ENCODE measurements around the gene DEFB112.

Gene DEFB112, protein sequence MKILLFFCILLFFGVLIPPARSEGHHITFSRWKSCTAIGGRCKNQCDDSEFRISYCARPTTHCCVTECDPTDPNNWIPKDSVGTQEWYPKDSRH

DNA sequence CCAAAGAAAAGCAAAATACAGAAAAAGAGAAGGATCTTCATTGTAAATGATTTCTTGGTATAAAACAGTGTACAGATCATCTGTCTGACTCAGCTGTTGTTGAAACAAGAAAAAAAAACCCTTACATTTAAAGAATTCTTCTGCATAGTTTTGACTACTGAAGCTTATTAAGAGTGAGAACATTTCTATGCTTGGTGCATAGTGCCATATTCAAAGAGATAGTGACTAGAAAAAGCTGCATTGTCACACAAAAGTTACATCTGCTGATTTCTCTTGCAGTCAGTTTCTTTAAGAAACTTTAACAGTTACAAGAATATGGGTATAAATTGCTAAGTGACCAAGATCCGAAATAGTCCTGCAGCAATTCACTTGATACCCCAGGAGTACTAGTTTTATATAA, at the start of gene DEFB112:
DEFB112 (minus strand) TSS at position 101 of the 400 bp plus-strand sequence; CDS start at position 41, 60 bp downstream.
- TF ChIP-seq POLR2AphosphoS5 (IDR thresholded peaks at IDR 0.05; ENCODE audit: borderline replicate concordance, low read depth, low read length), result no peak
- no peak for TF ChIP-seq EZH2 (IDR thresholded peaks at IDR 0.05)
- TF ChIP-seq FOXP2 (optimal IDR thresholded peaks at IDR 0.05; ENCODE audit: control extremely low read depth, extremely low read length, insufficient read depth), result no peak
- Histone ChIP-seq H3K36me3 (ENCODE audit: insufficient read depth, low read length) (no peaks in the 10 kb centered on the region), H3K9ac (ENCODE audit: insufficient read length) (no peak within 1 kb of the TSS), H3K4me3 (no peak within 1 kb of the TSS), H3K9me3 (ENCODE audit: low read depth, low read length) (no peaks in the 10 kb centered on the region), H3K27ac (no peak within 1 kb of the TSS)
- no peak for DNase-seq (ENCODE audit: low read depth, low spot score)

DNA sequence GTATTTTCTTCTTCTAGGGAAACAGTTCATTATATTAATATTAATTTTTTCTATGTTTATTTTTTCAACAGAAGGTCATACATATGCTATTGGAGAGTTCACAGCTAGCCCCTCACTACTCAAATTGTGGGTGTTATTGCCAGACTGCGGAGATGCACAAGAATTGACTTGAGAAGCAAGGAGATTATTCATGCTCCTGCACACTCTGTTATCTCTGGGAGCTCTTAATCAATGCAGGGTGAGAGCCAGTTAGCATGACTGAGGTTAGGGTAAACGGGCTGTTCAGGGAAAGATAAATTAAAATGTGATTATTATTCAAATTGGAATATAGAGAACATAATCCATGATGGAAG, 48.9 kb upstream of the DEFB112 start:
- Histone ChIP-seq H3K27ac (no peak overlapping the region), H3K9me3 (ENCODE audit: low read depth, low read length) (no peaks in the 10 kb centered on the region; the same call in 1 of the 2 replicates), H3K4me3 (no peak overlapping the region), H3K9ac (ENCODE audit: insufficient read length) (no peak overlapping the region), H3K36me3 (ENCODE audit: insufficient read depth, low read length) (no peaks in the 10 kb centered on the region)
- TF ChIP-seq FOXP2 (optimal IDR thresholded peaks at IDR 0.05; ENCODE audit: control extremely low read depth, extremely low read length, insufficient read depth), result no peak
- TF ChIP-seq POLR2AphosphoS5 (IDR thresholded peaks at IDR 0.05; ENCODE audit: borderline replicate concordance, low read depth, low read length), result no peak
- TF ChIP-seq EZH2 (IDR thresholded peaks at IDR 0.05), result no peak
- DNase-seq (ENCODE audit: low read depth, low spot score), result no peak

DNA sequence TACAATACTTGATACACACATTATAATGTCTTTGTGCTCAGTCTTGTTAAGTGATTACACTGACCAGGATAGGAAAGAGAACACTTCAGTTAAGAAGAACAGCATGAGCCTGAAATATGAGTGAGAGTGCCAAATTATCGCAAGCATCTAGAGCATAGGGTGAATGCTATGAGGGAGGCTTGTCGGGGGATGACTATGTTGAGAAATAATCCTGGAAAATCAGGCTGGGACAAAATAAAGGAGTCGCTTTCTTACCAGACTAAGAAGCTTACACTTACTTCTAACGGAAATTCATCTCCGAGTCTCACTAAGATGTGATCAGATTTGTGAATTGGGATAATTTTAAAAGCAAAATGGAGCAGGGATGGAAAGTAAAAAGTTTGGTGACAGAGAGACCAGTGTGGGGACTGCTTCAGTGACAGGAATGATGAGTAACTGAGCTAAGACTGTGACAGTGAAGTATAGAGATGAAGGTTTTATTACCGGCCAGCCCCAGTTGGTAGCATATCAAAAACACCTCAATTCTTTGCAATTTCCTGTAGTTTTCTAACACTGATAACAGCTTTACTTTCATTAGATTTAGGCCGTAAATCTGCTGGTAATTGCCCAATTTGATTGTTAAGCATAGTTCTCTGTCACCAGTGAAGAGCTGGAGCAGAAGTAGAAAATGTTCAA, 48.4 kb upstream of the DEFB112 start:
- no peaks in the 10 kb centered on the region; the same call in 1 of the 2 replicates for H3K9me3 ChIP-seq (ENCODE audit: low read depth, low read length)
- 0 out of 2 replicates have a peak overlapping the region, but pooled peaks have one; percentile 7 for H3K27ac ChIP-seq
- H3K9ac ChIP-seq (ENCODE audit: insufficient read length), result no peak overlapping the region
- TF ChIP-seq EZH2 (IDR thresholded peaks at IDR 0.05), result no peak
- TF ChIP-seq FOXP2 (optimal IDR thresholded peaks at IDR 0.05; ENCODE audit: control extremely low read depth, extremely low read length, insufficient read depth), result no peak
- TF ChIP-seq POLR2AphosphoS5 (IDR thresholded peaks at IDR 0.05; ENCODE audit: borderline replicate concordance, low read depth, low read length), result no peak
- H3K36me3 ChIP-seq (ENCODE audit: insufficient read depth, low read length), result no peaks in the 10 kb centered on the region
- H3K4me3 ChIP-seq, result no peak overlapping the region
- no peak for DNase-seq (ENCODE audit: low read depth, low spot score)

DNA sequence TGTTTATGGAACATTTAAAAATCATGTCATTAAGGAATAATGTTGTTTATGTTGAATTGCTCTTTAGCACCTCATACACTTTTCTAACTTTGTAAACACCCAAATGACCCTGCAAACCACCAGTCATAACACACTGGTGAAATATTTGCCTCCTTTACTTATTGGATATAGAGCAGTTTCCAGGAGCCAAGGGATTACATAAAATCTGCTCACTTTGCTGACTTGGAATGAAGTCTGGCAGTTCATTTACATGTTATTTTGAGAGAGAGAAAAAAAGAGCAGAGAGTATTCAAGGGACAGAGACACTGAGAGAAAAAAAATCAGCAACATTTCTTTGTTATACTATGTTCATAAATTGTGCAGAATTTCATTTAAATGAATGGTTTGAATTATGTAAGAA, 46.6 kb upstream of the DEFB112 start:
- no peak for DNase-seq (ENCODE audit: low read depth, low spot score)
- Histone ChIP-seq H3K4me3 (0 out of 2 replicates have a peak overlapping the region, but pooled peaks have one; percentile 3), H3K9ac (ENCODE audit: insufficient read length) (no peak overlapping the region), H3K27ac (no peak overlapping the region), H3K9me3 (ENCODE audit: low read depth, low read length) (no peaks in the 10 kb centered on the region), H3K36me3 (ENCODE audit: insufficient read depth, low read length) (no peaks in the 10 kb centered on the region)
- TF ChIP-seq EZH2 (IDR thresholded peaks at IDR 0.05) (no peak), POLR2AphosphoS5 (IDR thresholded peaks at IDR 0.05; ENCODE audit: borderline replicate concordance, low read depth, low read length) (no peak), FOXP2 (optimal IDR thresholded peaks at IDR 0.05; ENCODE audit: control extremely low read depth, extremely low read length, insufficient read depth) (no peak)

DNA sequence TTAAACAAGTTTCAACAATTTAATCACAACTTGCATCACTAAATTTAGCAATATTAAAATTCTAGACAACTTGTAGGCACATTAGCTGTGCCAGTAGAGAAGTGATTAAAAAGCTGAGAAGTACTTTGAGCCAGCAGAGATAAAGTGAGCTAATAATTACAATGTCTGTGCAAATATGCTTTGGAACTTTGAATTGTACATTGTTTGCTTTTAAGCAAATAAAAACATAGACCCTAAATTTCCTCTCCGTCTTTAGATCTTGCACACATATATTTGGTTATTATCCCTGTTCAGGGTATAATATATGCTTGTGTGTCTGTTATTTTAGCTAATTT, 44.2 kb upstream of the DEFB112 start:
- Histone ChIP-seq H3K9ac (ENCODE audit: insufficient read length) (no peak overlapping the region), H3K9me3 (ENCODE audit: low read depth, low read length) (no peaks in the 10 kb centered on the region; the same call in 1 of the 2 replicates), H3K4me3 (no peak overlapping the region), H3K27ac (peak overlapping the region; percentile 7; the same call in 1 of the 2 replicates), H3K36me3 (ENCODE audit: insufficient read depth, low read length) (no peaks in the 10 kb centered on the region)
- TF ChIP-seq EZH2 (IDR thresholded peaks at IDR 0.05) (no peak), FOXP2 (optimal IDR thresholded peaks at IDR 0.05; ENCODE audit: control extremely low read depth, extremely low read length, insufficient read depth) (no peak), POLR2AphosphoS5 (IDR thresholded peaks at IDR 0.05; ENCODE audit: borderline replicate concordance, low read depth, low read length) (no peak)
- no peak for DNase-seq (ENCODE audit: low read depth, low spot score)

DNA sequence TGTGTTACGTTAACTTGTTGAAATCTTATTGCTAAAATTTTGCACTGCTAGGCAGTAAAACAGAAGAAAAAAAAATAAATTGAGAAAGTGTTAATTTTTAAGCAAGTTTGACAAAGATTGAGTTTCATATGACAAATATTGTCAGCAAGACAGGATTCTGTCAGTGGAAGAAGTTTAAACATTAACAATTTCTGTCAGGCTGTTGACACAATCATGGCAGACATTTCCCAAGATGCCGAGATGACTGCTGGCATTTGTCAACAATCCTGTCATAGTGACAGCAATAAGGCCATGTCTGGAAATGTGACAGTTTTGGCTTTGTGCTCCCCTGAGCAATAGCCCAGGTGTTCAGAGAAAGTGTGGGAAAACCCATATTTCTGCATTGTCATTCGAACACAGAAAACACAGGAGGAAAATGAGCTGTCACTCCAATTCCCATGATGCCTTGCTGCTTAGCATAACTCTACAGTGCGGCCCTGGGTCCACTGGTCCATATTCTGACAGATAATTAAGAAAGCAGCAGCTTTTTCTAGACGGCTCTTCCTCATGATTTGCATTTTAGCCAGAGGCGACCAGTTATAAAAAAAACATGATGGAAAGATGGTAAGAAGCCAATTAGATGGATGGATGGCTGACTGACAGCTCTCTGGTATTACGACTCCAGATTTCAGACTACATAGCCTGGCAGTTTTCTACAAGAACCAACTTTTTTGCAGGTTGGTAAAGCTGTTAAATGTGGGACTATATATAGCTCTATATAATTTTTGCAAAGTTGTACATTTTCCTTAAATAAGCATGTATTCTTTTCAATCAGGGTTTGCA, 43.6 kb upstream of the DEFB112 start:
- Histone ChIP-seq H3K9me3 (ENCODE audit: low read depth, low read length) (no peaks in the 10 kb centered on the region; the same call in 1 of the 2 replicates), H3K36me3 (ENCODE audit: insufficient read depth, low read length) (no peaks in the 10 kb centered on the region), H3K9ac (ENCODE audit: insufficient read length) (no peak overlapping the region), H3K4me3 (no peak overlapping the region), H3K27ac (peak overlapping the region; percentile 7; the same call in 1 of the 2 replicates)
- TF ChIP-seq FOXP2 (optimal IDR thresholded peaks at IDR 0.05; ENCODE audit: control extremely low read depth, extremely low read length, insufficient read depth) (no peak), POLR2AphosphoS5 (IDR thresholded peaks at IDR 0.05; ENCODE audit: borderline replicate concordance, low read depth, low read length) (no peak), EZH2 (IDR thresholded peaks at IDR 0.05) (no peak)
- DNase-seq (ENCODE audit: low read depth, low spot score), result no peak

DNA sequence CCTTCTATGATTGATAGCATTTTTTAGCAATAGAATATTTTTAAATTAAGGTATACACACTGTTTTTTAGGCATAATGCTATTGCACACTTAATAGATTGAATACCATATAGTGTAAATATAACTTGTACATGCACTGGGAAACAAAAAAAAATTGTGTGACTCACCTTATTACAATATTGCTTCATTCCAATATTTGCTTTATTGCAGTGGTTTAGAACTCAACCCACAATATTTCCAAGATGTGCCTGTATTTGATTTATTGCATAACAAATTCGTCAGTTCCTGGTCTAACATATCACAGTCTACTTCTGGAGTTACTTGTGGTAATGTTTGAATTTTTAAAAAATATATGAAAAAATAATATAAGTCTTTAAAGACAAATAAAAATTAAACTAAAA, 41.9 kb upstream of the DEFB112 start:
- Histone ChIP-seq H3K9ac (ENCODE audit: insufficient read length) (no peak overlapping the region), H3K9me3 (ENCODE audit: low read depth, low read length) (no peaks in the 10 kb centered on the region; the same call in 1 of the 2 replicates), H3K4me3 (no peak overlapping the region), H3K27ac (no peak overlapping the region), H3K36me3 (ENCODE audit: insufficient read depth, low read length) (no peaks in the 10 kb centered on the region)
- DNase-seq (ENCODE audit: low read depth, low spot score), result no peak
- no peak for TF ChIP-seq EZH2 (IDR thresholded peaks at IDR 0.05)
- no peak for TF ChIP-seq POLR2AphosphoS5 (IDR thresholded peaks at IDR 0.05; ENCODE audit: borderline replicate concordance, low read depth, low read length)
- TF ChIP-seq FOXP2 (optimal IDR thresholded peaks at IDR 0.05; ENCODE audit: control extremely low read depth, extremely low read length, insufficient read depth), result no peak

DNA sequence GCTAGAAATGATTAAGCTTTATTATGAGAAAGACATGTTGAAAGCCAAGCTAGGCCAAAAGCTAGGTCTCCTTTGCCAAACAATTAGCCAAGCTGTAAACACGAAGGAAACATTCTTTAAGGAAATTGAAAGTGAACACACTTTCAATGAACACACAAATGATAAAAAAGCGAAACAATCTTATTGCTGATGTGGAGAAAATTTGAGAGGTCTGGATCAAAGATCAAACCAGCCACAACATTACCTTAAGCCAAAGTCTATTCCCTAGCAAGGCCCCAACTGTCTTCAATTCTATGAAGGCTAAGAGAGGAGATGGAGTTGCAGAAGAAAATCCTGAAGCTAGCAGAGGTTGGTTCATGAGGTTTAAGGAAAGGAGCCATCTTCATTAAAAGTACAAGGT, 40.2 kb upstream of the DEFB112 start:
- H3K27ac ChIP-seq, result no peak overlapping the region
- TF ChIP-seq FOXP2 (optimal IDR thresholded peaks at IDR 0.05; ENCODE audit: control extremely low read depth, extremely low read length, insufficient read depth), result no peak
- H3K9me3 ChIP-seq (ENCODE audit: low read depth, low read length), result no peaks in the 10 kb centered on the region; the same call in 1 of the 2 replicates
- DNase-seq (ENCODE audit: low read depth, low spot score), result no peak
- no peaks in the 10 kb centered on the region for H3K36me3 ChIP-seq (ENCODE audit: insufficient read depth, low read length)
- H3K4me3 ChIP-seq, result no peak overlapping the region
- no peak overlapping the region for H3K9ac ChIP-seq (ENCODE audit: insufficient read length)

Measured in SK-N-MC (cell line).